Keratinocyte (primary cell): ENCODE data around the gene ADARB2.

Source experiments
- CTCF ChIP-seq, 3 experiments: IDR thresholded peaks in 1 of 3; conservative IDR thresholded peaks in 1 of 3; optimal IDR thresholded peaks in 1 of 3; 2 replicates in 2 of 3; 3 replicates in 1 of 3; pipeline versions ENCODE3 to v1.5.1; 2011; ENCODE audit warnings: low read length in 3 of 3, mild to moderate bottlenecking in 3 of 3, moderate library complexity in 2 of 3, control low read depth in 1 of 3, inconsistent platforms in 1 of 3; ENCODE audit not compliant: insufficient read depth in 2 of 3; ENCODE audit errors: extremely low read depth in 1 of 3
- EZH2 ChIP-seq: IDR thresholded peaks from one replicate; pipeline ENCODE4 v1.6.1; 2012; ENCODE audit warnings: inconsistent platforms, mild to moderate bottlenecking, low read length, moderate library complexity

DNA sequence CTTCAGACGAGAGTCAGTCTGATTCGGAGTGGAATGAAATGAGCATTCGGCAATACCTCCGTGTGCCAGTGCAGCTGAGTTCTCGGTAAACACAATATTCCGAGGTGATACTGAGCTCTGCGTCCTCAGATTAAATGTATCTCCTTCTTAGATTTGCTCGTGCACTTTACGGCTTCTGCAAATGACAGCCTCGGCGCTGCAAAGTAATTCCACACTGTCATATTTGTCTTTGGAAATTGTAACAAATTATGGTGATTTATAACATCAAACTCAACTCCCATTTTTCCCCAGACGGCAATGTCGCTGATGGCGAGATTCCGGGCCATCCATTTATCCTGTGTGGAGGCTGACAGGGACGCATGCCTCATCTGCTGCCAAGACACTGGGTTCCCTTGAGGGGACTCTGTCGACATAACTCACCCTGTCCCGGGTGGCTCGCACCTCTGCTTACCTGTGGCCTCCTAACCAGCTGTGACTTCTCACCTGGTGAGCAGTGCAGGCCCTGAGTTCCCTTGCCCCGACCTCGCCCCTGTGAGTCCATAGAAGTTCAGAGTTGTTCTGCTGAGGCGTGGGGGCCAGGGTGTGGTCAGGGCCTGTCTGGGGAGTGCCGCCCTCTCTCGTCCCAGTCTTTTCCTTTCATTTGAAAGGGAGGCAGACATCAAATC is 201.9 kb downstream of the ADARB2 start:
- TF ChIP-seq CTCF (optimal IDR thresholded peaks at IDR 0.05 in 1 of 3, IDR thresholded peaks at IDR 0.05 in 1 of 3, conservative IDR thresholded peaks at IDR 0.05 in 1 of 3; ENCODE audit: extremely low read depth in 1 of 3, insufficient read depth in 2 of 3, low read length in 3 of 3), result no peak
- TF ChIP-seq EZH2, result no peak
